Stimulated activated CD4-positive, alpha-beta T cell treated with anti-CD3 and anti-CD28 coated beads, Interleukin-15, amount 100 ng/mL, for 1 hour (primary cell): ENCODE data around the gene ARSB.

Experiments
- DNase-seq, 2 donors: peaks; one replicate each; pipeline ENCODE4 v3.0.0-alpha.2; 2020; ENCODE audit warnings: low read depth in 1 of 2, low spot score in 1 of 2

Gene ARSB

DNA sequence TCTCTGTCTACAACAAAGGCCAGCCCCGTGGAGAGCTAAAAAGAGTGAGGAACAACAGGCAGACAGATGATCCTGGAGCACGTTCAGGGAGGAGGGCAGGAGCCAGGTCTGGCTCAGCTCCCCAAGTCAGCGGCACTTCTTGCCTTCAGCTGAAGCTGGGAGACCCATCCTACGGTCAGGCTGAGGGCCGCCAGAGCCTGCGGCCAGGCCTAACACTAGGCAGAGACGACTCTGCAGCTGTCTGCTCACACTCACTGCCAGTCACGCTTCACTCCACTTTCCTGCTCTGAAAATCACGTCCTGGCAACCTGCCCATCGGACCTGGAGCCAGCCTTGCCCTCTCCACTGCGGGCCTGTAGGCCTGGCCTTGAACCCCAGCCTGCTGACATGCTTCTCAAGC lies 175.7 kb downstream of the ARSB start:
- no peak for DNase-seq

- DNase-seq: no peak
These were observed 176.3 kb downstream of the ARSB start for GRCh38 chr5:78808818-78809217.

DNA sequence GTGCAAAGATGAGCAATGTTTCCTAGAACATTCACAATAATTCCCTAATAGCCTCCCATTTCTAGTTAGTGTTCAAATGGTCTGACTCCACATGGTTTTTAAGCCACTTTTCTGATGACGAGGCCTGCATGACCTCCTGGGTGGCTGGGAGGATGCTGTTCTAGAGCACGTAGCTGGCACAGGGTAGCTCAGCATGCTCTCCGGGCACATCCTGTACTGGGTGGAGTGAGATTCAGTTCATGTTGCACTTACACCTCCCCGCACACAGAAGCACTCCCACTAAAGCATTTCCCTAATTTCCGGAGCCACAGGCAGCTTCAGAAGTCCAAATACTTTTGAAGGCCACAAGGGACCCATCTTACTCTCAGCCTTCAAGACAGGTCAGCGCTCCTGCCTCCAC lies 176.7 kb downstream of the ARSB start:
- DNase-seq: no peak

GRCh38 chr5:78806544-78806943 lies 178.6 kb downstream of the ARSB start:
- DNase-seq: no peak

DNA sequence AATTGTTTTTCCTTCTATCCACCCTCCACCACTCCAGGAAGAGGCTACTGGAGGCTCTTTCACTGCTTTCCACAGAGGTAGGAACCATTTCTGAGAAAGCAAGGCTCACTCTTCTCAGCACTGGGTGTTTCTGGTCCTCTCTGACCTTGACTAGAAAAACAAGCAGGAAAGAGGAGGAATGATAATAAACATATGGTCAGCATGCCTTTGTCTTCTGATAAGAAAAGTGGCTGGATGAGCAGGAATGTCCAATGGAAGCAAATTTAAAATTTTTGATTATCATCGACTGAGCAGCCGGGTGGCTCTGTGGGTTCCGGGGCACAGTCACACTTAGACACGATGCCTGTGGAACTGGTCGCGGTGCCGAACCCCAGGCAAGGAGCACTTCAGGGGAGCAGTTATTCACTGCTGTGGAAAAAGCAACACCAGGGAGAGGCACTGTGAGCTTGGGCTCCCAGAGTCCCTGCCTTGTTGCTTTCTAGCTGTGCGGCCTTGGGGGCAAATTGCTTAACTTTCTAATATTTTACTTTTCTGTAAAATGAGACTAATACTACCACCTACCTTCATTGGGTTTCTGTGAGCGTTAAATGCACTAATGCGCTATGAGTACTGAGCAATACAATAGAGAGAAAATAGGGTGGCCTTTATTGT lies 179.5 kb downstream of the ARSB start:
- no peak for DNase-seq

- DNase-seq: no peak
These were observed 180.1 kb downstream of the ARSB start for GRCh38 chr5:78804995-78805394.

- DNase-seq: no peak
These were observed 181.2 kb downstream of the ARSB start for GRCh38 chr5:78803941-78804340.

GRCh38 chr5:78803353-78803752 lies 181.8 kb downstream of the ARSB start:
- DNase-seq: no peak

- no peak for DNase-seq
These were observed 183.7 kb downstream of the ARSB start for GRCh38 chr5:78801413-78801812.

DNA sequence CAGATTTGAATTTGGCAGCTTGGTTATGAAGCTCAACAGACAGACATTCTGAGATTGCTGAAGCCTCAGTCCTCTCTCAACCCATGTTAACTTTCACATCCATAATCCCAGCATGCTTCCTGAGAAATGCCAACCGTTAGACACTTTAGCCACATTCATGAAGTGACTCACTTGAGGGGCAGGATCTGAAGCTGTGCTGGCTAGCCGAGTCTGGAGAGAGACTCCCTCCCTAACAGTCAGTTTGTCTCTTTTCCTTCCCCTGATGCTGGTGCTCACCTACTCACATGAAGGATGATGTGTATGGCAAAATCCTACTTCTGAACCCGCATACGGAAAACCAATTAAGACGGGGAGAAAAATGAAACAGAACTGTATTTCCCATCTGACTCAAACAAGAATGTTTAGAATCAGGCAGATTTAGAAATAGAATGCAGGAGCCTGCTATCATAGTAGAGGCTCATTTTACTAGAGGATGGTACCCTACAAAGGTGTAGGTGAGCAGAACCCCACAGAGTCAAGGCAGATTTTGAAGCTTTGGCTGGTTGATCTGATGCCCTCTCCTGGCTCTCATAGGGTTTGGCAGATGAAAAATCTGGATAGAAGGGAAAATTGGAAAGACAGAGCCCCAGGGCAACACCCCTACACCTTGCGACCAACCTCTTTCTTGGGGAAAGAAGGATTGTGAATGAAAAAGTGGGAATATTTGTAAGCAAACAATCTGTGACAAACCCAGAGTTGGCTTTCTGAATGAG lies 185.7 kb downstream of the ARSB start:
- DNase-seq: no peak

GRCh38 chr5:78798673-78799029 lies 186.5 kb downstream of the ARSB start:
- no peak for DNase-seq

GRCh38 chr5:78797936-78798672 lies 187.0 kb downstream of the ARSB start:
- DNase-seq: no peak

GRCh38 chr5:78795757-78796156 lies 189.4 kb downstream of the ARSB start:
- DNase-seq: no peak

DNA sequence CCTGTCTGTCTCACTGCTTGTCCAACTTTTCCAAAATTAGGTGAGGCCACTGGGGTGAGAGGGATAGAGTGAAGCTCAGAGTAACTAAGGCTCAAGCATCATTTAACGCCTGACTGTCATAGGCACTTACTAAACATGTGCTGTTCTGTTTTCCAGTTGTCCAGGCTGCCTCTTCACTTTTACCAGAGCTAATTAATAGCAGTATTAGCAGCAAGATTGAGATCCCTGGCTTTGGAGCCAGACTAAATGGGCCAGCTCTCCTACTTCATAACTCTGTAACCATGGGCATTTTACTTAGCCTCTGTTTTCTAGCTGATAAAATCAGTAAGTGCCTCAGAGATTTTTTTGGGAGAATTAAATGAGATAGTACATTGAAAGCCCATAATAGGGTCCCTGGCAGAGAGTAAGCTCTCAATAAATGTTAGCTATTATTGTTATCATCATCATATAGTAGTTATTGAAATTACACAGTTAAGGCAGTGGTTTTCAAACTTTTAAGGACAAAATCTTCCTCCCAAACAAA lies 190.4 kb downstream of the ARSB start:
- no peak for DNase-seq

DNA sequence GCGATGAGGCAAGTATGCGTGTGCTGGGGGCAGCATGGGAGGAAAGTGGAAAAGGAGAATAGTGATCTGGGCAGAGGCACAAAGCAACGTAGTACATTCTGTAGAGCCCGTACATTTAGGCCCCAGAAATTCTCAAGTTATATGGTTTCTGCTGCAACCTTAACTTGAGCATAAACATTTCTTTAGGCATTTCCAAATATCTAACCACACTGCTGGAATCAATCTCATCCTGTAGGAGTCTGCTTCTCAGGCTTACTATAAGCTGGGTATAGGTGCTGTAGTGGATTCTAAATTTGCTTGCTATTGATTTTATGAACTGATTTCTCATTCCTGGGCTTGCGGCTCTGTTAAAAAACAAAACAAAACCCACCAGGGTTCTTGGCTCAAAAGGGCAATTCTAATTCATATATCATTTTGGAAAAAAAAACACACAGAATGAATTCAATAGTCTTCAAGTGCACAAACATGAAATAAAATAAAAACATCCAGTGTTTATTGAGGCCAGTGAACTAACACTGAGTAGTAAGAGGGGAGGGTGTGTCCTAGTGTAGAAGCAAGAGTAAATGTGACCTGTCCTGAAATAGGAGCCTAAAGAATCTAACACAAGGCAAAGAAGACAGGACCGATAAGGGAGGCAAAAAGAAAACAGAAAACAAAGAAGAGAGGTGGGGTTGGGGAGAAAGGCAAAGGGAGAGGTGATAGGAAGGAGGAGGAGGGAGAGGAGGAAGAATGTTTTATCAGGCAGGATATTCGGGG lies 191.0 kb downstream of the ARSB start:
- DNase-seq: no peak

DNA sequence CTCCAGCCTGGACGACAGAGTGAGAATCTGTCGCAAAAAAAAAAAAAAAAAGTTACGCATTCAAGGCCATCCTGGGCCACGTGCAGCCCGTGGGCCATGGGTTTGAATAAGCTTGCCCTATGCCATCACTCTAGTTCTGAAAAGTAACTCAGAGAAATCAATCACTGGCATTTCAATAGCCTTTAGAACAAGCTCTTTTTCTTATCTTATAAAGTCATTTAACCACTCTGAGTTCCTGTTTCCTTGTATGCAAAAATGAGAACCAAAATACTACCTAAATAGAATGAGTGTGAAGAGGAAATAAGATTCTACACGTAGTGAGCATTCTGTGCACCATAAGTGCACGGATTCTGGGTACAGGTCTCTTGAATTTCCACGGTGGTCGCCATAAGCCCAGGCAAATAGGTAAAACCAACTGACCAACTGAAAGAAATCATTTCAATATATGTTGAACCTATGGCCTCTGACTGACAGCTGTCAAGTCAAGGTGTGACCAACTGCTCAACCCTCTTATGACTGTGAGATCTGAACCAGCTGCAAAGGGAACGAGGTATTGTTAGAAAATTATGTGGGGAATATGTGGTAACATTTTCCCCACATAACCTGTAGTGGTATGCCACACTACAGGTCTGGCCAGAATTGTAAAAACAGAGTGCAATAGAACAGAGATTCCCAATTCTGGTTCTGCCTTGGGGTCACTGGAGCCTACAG lies 192.6 kb downstream of the ARSB start:
- DNase-seq: no peak

GRCh38 chr5:78791501-78792100 lies 193.5 kb downstream of the ARSB start:
- no peak for DNase-seq

- DNase-seq: no peak
These were observed 197.3 kb downstream of the ARSB start for GRCh38 chr5:78787783-78788182.

GRCh38 chr5:78785454-78785853 lies 199.7 kb downstream of the ARSB start:
- DNase-seq: no peak

DNA sequence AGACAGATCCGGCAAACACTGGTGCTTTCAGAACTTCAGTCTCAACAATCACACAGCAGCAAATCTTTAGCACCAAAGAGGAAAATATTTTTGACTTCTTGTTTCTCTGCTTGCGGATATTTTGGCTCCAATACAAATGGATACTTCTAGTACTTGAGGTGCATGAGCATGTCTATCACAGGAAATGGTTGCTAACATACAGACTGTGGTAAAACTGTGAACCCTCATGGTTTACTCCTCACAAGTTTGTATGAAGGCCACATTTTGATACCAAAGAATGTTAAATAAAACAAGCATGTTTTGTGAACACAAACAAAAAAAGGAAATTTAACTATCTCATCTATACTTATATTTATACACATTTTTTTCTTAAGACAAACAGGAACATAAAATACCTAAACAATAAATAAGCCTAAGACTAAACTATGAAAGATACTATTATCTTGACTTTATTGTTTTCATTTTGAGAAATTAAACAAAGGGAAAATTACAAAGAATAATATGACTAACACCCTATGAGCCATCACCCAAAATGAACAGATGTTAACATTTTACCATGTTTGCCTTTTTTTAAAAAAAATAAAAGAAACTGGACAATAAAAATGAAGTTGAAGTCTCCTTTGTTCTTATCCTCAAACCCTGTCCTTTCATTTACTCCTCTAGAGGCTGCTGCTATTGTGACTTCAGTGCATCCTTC lies 201.5 kb downstream of the ARSB start:
- no peak for DNase-seq
